HFFc6 (cell line): ENCODE measurements around the gene POF1B. TPM values are rescaled to one million over a fixed set of nuclear protein-coding genes. Genes with fewer than 3 reads are reported as not detected.

Experiments used
- DNase-seq: peaks from one replicate; pipeline ENCODE4 v3.0.0-alpha.2; 2018
- H3K27ac Mint-ChIP-seq: 2 replicates; pipeline ENCODE4 v1.8.0; 2020; ENCODE audit warnings: mild to moderate bottlenecking, mixed read lengths
- H3K27me3 Mint-ChIP-seq: 2 replicates; pipeline ENCODE4 v1.8.0; 2021; ENCODE audit warnings: mild to moderate bottlenecking, moderate library complexity, mixed read lengths; ENCODE audit not compliant: insufficient read depth
- H3K36me3 Mint-ChIP-seq: 2 replicates; pipeline ENCODE4 v1.8.0; 2021; ENCODE audit warnings: low read depth, mixed read lengths
- H3K4me1 Mint-ChIP-seq: 2 replicates; pipeline ENCODE4 v1.8.0; 2020; ENCODE audit warnings: low read depth, mixed read lengths
- H3K4me3 Mint-ChIP-seq: 2 replicates; pipeline ENCODE4 v1.8.0; 2020; ENCODE audit warnings: mild to moderate bottlenecking, moderate library complexity, mixed read lengths
- H3K9me3 Mint-ChIP-seq: 2 replicates; pipeline ENCODE4 v1.8.0; 2020; ENCODE audit warnings: mild to moderate bottlenecking, mixed read lengths
- long read RNA-seq: library from polyadenylated mRNA; unstranded; transcript quantifications from one replicate; pipeline ENCODE4 v2.0.0, GENCODE V29; 2019
- total RNA-seq, 6 experiments: library from RNA; stranded (reverse); fragmentation: NEBNext Ultra II Directional; extraction: Animal tissue kit (Norgen Biotek cat#: 25700); gene quantifications; 2 replicates in 1 of 6; 3 replicates in 5 of 6; pipeline ENCODE4 v1.2.3, GENCODE V29; 2021
- TF ChIP-seq, protein P1 (sequence below): fragments of 200-600 bp; sonication (generic); IDR thresholded peaks from 2 replicates; pipeline ENCODE4 v1.5.0; 2021; ENCODE audit warnings: antibody characterized with exemption, mild to moderate bottlenecking

The POF1B gene, protein sequence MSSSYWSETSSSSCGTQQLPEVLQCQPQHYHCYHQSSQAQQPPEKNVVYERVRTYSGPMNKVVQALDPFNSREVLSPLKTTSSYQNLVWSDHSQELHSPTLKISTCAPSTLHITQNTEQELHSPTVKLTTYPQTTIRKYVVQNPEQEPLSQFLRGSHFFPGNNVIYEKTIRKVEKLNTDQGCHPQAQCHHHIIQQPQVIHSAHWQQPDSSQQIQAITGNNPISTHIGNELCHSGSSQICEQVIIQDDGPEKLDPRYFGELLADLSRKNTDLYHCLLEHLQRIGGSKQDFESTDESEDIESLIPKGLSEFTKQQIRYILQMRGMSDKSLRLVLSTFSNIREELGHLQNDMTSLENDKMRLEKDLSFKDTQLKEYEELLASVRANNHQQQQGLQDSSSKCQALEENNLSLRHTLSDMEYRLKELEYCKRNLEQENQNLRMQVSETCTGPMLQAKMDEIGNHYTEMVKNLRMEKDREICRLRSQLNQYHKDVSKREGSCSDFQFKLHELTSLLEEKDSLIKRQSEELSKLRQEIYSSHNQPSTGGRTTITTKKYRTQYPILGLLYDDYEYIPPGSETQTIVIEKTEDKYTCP
- total RNA-seq, result not detected
- long read RNA-seq, result 0 reads

DNA sequence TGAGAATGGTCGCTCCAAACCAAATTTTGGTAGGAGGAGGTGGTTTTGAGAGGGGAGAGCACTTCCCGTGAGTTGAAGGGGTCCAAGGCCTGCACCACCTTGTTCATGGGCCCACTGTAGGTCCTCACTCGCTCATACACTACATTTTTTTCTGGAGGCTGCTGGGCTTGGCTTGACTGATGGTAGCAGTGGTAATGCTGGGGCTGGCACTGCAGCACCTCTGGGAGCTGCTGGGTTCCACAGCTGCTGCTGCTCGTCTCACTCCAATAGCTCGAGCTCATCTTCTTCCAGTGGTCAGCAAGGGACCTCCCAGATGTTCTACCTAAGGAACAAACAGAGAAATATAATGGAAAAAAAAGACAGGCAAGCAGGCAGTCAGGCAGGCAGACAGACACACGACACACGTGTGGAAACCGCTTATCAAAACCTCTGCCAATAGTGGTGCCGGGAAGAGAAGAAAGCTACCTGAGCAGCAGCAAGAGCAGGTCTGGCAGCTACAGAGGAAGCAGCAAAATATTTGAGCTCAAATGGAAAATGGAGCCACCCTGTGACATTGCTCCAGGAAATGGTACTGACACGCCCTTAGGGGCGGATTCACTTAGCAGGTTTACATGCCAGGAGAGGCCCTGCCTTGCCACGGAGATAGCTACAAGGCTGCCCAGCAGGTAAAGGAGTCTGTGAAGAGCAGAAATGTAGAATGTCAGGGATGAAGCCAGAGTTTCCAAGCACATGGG lies at the start of gene POF1B:
Gene POF1B (minus strand): TSS at position 492 of the 734 bp plus-strand sequence. CDS start 211 bp downstream, at position 281.
- no peak within 1 kb of the TSS for H3K27ac Mint-ChIP-seq
- H3K4me3 Mint-ChIP-seq, result no peak within 1 kb of the TSS

GRCh38 chrX:85429066-85429465 lies 49.6 kb upstream of the POF1B start:
- Mint-ChIP-seq H3K9me3 (no peaks in the 10 kb centered on the region; the same call in 1 of the 2 replicates), H3K4me3 (no peak overlapping the region), H3K27me3 (no peaks in the 10 kb centered on the region), H3K4me1 (no peaks in the 10 kb centered on the region), H3K27ac (no peak overlapping the region), H3K36me3 (no peaks in the 10 kb centered on the region)
- no peak for DNase-seq
- TF ChIP-seq, protein P1, sequence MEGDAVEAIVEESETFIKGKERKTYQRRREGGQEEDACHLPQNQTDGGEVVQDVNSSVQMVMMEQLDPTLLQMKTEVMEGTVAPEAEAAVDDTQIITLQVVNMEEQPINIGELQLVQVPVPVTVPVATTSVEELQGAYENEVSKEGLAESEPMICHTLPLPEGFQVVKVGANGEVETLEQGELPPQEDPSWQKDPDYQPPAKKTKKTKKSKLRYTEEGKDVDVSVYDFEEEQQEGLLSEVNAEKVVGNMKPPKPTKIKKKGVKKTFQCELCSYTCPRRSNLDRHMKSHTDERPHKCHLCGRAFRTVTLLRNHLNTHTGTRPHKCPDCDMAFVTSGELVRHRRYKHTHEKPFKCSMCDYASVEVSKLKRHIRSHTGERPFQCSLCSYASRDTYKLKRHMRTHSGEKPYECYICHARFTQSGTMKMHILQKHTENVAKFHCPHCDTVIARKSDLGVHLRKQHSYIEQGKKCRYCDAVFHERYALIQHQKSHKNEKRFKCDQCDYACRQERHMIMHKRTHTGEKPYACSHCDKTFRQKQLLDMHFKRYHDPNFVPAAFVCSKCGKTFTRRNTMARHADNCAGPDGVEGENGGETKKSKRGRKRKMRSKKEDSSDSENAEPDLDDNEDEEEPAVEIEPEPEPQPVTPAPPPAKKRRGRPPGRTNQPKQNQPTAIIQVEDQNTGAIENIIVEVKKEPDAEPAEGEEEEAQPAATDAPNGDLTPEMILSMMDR, result no peak

More for the DNA sequence above, at the start of gene POF1B:
- H3K9me3 Mint-ChIP-seq, result no peaks in the 10 kb centered on the region; the same call in 1 of the 2 replicates
- no peaks in the 10 kb centered on the region for H3K36me3 Mint-ChIP-seq
- DNase-seq, result no peak
- no peaks in the 10 kb centered on the region for H3K4me1 Mint-ChIP-seq
- H3K27me3 Mint-ChIP-seq, result no peaks in the 10 kb centered on the region
- TF ChIP-seq, protein P1, result no peak

GRCh38 chrX:85419293-85419692 lies 39.8 kb upstream of the POF1B start:
- no peak overlapping the region for H3K27ac Mint-ChIP-seq
- no peak overlapping the region for H3K4me3 Mint-ChIP-seq
- no peaks in the 10 kb centered on the region for H3K36me3 Mint-ChIP-seq
- no peaks in the 10 kb centered on the region for H3K4me1 Mint-ChIP-seq
- no peaks in the 10 kb centered on the region for H3K27me3 Mint-ChIP-seq
- H3K9me3 Mint-ChIP-seq, result peaks cover 25% of the 10 kb centered on the region
- TF ChIP-seq, protein P1, result no peak
- no peak for DNase-seq

DNA sequence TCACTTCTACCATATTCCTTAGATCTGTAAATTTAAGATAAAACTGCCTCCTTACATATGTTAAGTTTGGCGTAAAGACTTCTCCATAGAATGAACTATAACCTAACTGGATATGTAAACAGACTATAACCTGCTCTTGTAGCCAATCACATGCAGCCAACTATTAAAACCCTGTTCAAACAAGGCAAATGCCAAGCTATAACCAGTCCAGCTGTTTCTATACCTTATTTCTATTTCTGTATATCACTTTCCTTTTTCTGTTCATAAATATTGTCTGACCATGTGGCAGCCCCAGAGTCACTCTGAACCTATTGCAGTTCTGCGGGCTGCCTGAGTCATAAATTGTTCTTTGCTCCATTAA lies 12.4 kb upstream of the POF1B start:
- TF ChIP-seq, protein P1, result no peak
- Mint-ChIP-seq H3K9me3 (no peaks in the 10 kb centered on the region; the same call in 1 of the 2 replicates), H3K27ac (no peak overlapping the region)

DNA sequence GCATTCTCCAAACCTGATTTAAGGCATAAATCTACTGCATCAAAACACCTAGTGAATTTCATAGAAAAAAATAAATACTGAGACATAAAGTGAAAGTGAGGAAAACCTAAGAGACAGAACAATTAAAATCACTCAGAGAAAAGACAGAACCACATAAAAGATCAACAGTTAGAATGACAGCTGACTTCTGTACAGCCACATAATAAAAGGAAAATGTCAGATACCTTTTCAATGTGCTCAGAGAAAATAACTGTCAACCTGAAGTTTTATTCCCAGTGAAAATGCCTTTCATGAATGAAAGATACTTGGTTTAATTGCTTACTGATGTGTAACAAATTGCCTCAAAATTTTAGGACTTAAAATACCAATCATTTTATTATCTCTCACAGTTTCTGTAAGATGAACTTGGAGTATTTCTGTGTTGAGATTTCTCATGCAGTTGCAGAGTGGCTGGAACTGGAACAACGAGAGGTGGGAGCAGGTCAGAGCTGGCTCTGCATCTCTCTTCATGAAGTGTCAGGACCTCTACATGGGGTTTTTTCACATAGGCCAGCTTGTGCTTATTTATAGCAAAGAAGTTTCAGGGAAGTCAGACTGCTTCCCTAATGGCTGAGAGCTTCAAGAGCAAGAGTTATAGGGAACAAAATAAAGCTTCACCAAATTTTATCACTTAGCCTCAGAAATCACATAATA lies 11.9 kb upstream of the POF1B start:
- H3K36me3 Mint-ChIP-seq, result no peaks in the 10 kb centered on the region
- no peak overlapping the region for H3K27ac Mint-ChIP-seq
- TF ChIP-seq, protein P1, result no peak
- no peaks in the 10 kb centered on the region for H3K4me1 Mint-ChIP-seq
- H3K27me3 Mint-ChIP-seq, result no peaks in the 10 kb centered on the region; the same call in 1 of the 2 replicates
- H3K9me3 Mint-ChIP-seq, result no peaks in the 10 kb centered on the region; the same call in 1 of the 2 replicates
- no peak overlapping the region for H3K4me3 Mint-ChIP-seq
- DNase-seq, result no peak

More for the DNA sequence above, 12.4 kb upstream of the POF1B start:
- no peaks in the 10 kb centered on the region for H3K4me1 Mint-ChIP-seq
- no peak overlapping the region for H3K4me3 Mint-ChIP-seq
- no peaks in the 10 kb centered on the region; the same call in 1 of the 2 replicates for H3K27me3 Mint-ChIP-seq
- no peak for DNase-seq
- no peaks in the 10 kb centered on the region for H3K36me3 Mint-ChIP-seq
